ENCODE measurements around the gene ATP1A4.

ATP1A4 gene

GRCh38 chr1:160171980-160172379, 20.6 kb downstream of the ATP1A4 start:
- peak; percentile 77 for DNase-seq (ENCODE audit: low read depth, low spot score)

- peak; percentile 39 for DNase-seq (ENCODE audit: low read depth, low spot score)
Observed at GRCh38 chr1:160177231-160177630, 25.8 kb downstream of the ATP1A4 start.

DNA sequence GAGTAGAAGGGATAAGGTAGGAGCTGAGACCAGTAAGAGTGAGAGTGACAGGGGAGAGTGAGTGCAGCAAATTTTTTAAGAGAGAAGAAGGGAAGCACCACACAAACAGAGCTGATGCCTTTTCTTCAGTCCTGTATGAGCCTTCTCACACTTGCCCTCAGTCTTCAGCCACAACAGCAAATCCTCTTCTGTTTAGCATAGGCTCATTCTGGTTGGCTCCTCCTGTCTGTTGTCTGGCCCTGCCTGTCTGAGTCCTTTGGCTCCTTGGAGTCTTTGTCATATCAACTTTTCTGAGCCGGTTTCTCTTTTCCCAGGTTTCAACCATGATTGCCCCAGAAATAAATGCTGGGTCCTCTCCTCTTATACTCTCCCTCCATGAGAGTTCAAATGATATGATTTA, 26.3 kb downstream of the ATP1A4 start:
- peak; percentile 25 for DNase-seq (ENCODE audit: low read depth, low spot score)

GRCh38 chr1:160178731-160179130, 27.3 kb downstream of the ATP1A4 start:
- DNase-seq (ENCODE audit: low read depth, low spot score) = no peak

GRCh38 chr1:160179336-160179735, 27.9 kb downstream of the ATP1A4 start:
- DNase-seq (ENCODE audit: low read depth, low spot score) = no peak

DNA sequence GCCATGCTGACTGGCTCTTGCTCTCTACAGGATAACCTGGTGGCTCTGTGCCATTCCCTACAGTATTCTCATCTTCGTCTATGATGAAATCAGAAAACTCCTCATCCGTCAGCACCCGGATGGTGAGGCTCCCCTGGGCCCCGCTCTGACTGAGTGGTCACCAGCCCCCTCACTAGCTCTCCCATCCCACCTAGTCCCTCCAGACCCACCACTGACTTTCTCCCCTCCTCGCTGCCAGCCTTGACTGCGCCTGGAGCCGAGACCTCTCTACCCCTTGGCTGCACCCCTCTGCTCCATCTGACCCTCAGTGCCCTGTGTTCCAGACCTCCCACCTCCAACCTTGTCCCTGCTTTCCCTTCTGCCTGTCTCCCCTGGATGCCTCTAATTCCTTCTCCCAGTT, 34.8 kb downstream of the ATP1A4 start:
- no peak for DNase-seq (ENCODE audit: low read depth, low spot score)

GRCh38 chr1:160186729-160187128, 35.3 kb downstream of the ATP1A4 start:
- no peak for DNase-seq (ENCODE audit: low read depth, low spot score)

- DNase-seq (ENCODE audit: low read depth, low spot score) = no peak
Observed at GRCh38 chr1:160187407-160187806, 36.0 kb downstream of the ATP1A4 start.

DNA sequence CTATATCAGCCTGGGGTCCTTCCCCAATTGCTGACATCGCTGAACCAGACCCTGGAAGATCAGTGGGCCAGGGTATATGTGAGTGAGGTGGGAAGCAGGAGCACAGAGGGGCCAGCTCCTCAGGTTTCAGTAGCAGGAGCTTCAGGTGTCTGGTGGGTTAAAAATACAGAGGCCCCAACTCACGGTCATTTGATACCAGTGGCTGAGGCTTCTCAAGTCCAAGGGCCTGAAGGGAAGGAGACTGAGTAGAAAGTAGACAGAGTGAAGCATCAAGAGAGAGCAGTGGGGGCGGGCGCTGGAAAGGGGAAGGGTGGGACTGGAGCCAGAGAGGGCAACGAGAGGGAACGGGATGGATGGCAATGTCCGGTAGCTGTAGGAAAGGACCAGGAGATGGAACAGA, 36.9 kb downstream of the ATP1A4 start:
- DNase-seq (ENCODE audit: low read depth, low spot score) = no peak

- DNase-seq (ENCODE audit: low read depth, low spot score) = no peak
Observed at GRCh38 chr1:160189649-160190625, 38.5 kb downstream of the ATP1A4 start, which contains the start of gene CASQ1. Gene CASQ1 (plus strand): TSS chr1:160190575. CDS start chr1:160190752, 177 bp downstream.

DNA sequence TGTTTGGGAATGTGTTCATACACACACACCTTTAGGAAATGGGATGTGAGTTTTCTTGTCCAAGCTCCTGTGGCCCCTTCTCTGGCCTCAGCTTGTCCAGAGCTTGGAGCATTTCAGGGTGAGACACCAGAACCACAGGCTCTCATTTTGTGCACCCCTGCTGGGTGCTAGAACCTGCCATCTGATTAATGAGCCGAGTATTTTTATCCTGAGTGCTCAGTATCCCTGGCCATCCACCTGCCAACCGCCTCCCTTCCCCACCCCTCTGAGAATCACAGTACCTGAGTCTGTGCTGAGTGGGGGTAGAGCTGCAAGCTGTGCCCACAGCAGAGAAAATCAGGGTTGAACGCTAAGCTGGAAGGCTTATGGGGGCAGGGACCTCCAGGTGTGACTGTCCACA, 40.4 kb downstream of the ATP1A4 start:
- DNase-seq (ENCODE audit: low read depth, low spot score) = no peak

DNA sequence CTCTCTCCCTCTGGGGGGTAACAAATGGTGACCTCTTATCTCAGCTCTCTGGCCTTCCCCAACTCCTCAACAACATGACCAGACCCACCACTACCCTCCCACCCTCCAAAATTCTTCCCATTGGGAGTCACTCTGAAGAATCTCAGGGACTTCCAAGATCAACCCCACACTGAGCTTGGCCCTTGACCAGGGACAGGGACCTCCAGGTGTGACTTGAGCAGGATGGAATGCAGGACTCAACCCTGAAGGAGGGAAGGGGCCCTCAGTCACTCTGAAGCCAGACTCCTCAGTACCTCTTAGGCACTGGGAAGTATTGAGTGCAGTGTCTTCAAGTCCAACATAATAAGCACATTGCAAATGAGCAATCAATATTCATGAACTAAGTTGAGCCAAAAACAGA, 40.8 kb downstream of the ATP1A4 start:
- no peak for DNase-seq (ENCODE audit: low read depth, low spot score)

GRCh38 chr1:160193091-160193819, 41.9 kb downstream of the ATP1A4 start:
- peak; percentile 95 for DNase-seq (ENCODE audit: low read depth, low spot score)

DNA sequence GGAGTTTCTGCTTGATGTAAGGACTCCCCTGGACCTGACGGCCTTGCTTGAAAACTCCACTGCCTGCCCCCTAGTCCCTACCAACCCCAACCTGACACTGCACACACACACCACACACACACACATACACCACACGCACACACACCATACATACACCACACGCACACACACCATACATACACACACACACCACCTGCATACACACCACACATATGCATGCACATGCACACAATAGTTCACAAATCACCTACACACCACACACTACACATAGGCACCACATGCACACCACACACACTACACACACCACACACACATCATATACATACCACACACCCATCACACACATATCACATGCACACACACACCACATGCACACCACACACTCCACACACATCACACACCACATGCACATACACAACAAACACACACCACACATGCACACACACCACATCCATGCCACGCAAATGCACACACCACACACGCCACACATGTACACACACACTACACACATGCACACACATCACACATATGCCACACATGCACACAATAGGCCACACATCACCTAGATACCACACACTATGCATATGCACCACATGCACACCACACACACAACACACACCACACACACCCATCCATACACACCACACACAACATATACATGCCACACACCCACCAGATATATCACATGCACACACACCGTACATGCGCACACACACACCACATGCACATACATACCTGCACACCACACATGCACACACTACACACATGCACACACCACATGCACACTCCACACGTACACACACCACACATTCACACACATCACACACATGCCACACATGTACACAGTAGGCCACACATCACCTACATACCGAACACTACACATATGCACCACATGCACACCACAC, 42.7 kb downstream of the ATP1A4 start:
- no peak for DNase-seq (ENCODE audit: low read depth, low spot score)

- DNase-seq (ENCODE audit: low read depth, low spot score) = no peak
Observed at GRCh38 chr1:160194737-160195059, 43.3 kb downstream of the ATP1A4 start.

DNA sequence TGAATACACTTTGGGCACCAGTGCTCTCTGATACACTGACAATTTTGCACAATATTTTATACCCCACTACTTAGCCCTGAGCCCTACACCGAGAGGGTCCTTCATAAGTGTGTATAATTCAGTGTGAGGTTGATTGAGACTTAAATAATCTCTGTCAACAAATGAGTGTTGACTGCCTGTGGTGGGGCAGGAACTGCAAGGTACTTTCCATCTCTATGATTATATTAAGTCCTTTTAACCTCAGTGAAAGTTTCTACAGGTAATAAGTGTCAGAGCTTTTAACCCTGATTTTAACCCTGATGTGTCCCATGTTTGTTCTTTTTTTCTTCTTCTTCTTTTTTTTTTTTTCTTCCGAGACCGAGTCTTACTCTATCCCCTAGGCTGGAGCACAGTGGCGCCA, 44.7 kb downstream of the ATP1A4 start:
- no peak for DNase-seq (ENCODE audit: low read depth, low spot score)

GRCh38 chr1:160197231-160197630, 45.8 kb downstream of the ATP1A4 start:
- no peak for DNase-seq (ENCODE audit: low read depth, low spot score)

- DNase-seq (ENCODE audit: low read depth, low spot score) = no peak
Observed at GRCh38 chr1:160200786-160201185, 49.4 kb downstream of the ATP1A4 start.

- peak; percentile 27 for DNase-seq (ENCODE audit: low read depth, low spot score)
Observed at GRCh38 chr1:160204526-160205241, 53.3 kb downstream of the ATP1A4 start.

DNA sequence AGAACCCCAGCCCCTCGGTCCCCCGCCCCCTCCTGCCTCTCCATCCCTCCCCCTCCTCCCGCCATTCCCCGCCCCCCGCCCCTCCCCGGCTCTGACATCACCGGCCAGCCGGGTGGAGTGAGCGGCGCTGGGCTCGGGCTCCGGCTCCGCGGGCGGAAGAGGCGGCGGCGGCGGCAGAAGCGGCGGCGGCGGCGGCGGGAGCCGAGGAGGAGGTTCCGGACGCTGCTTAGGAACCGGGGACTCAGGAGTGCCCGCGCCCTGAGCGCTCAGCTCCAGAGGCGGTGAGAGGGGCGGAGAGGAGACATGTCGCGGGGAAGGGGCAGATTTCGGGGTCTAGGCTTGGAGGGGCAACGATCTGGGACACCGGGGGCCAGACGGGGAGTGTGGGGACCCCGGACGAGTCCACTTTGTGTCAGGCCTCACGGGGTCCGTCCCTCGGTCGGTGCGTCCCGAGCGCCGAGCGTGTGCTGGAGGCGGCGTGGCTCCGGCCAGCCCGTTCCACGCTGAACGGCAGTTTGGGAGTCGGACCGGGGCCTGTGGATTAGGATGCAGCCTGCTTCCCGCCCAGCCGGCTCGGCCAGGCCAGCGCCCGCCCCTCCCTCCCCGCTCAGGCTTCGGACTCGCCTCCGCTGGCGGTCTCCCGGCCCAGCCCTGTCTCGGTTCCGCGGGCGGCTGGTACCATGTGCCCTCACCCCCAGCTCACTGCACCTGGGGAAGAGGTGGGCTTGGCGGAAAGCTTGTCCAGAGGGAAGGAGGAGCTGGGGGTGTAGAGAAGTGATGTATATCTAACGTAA, 54.0 kb downstream of the ATP1A4 start, which contains the start of gene PEA15:
Gene PEA15 (plus strand): TSS at position 143 of the 794 bp plus-strand sequence. CDS start 6,161 bp downstream, outside the sequence.
- DNase-seq (ENCODE audit: low read depth, low spot score) = peak; percentile 54
